NCI-H1105 treated with DMSO at 0.1 percent for 48 hours (cell line): ENCODE measurements around the gene SLC16A14.
"Not testable (repeated sequence)": the region's sequence is repeated elsewhere in the genome, so short reads cannot be mapped to it uniquely, and the experiment has no call there.

Experiments used
- DNase-seq: peaks from one replicate; lab custom pipeline; 2025; lab: John Stamatoyannopoulos, UW

Gene SLC16A14

GRCh38 chr2:230068651-230069055 is at the start of gene SLC16A14:
TSS of gene SLC16A14 (minus strand) at chr2:230068924. CDS start at chr2:230059352, 9,572 bp downstream.
- peak; percentile 69 for DNase-seq

- DNase-seq = no peak
These were observed 38.0 kb upstream of the SLC16A14 start for GRCh38 chr2:230106771-230107170.

- not testable (repeated sequence) for DNase-seq
These were observed 33.2 kb upstream of the SLC16A14 start for GRCh38 chr2:230101967-230102366.

- DNase-seq = no peak
These were observed 29.1 kb upstream of the SLC16A14 start for GRCh38 chr2:230097841-230098240.

- no peak for DNase-seq
These were observed 28.7 kb upstream of the SLC16A14 start for GRCh38 chr2:230097424-230097823.

- no peak for DNase-seq
These were observed 22.2 kb upstream of the SLC16A14 start for GRCh38 chr2:230090967-230091366.

- no peak for DNase-seq
These were observed 16.5 kb upstream of the SLC16A14 start for GRCh38 chr2:230085201-230085600.

- no peak for DNase-seq
These were observed 9.3 kb upstream of the SLC16A14 start for GRCh38 chr2:230077851-230078547.

- DNase-seq = no peak
These were observed 8.1 kb upstream of the SLC16A14 start for GRCh38 chr2:230076819-230077218.

- DNase-seq = no peak
These were observed 7.4 kb upstream of the SLC16A14 start for GRCh38 chr2:230075988-230076631.

GRCh38 chr2:230071421-230071820 is 2.7 kb upstream of the SLC16A14 start:
- DNase-seq = no peak

GRCh38 chr2:230069402-230069801 is 678 bp upstream of the SLC16A14 start:
- DNase-seq = no peak

- peak; percentile 46 for DNase-seq
These were observed 591 bp downstream of the SLC16A14 start for GRCh38 chr2:230068016-230068650.

GRCh38 chr2:230060672-230061293 is 7.9 kb downstream of the SLC16A14 start:
- no peak for DNase-seq

- DNase-seq = no peak
These were observed 14.8 kb downstream of the SLC16A14 start for GRCh38 chr2:230053753-230054478.

- DNase-seq = no peak
These were observed 16.4 kb downstream of the SLC16A14 start for GRCh38 chr2:230052299-230052698.

- DNase-seq = no peak
These were observed 18.6 kb downstream of the SLC16A14 start for GRCh38 chr2:230050136-230050535.

- no peak for DNase-seq
These were observed 20.6 kb downstream of the SLC16A14 start for GRCh38 chr2:230048010-230048671.

- no peak for DNase-seq
These were observed 22.2 kb downstream of the SLC16A14 start for GRCh38 chr2:230046491-230046890.

GRCh38 chr2:230043461-230043860 is 25.3 kb downstream of the SLC16A14 start:
- DNase-seq = no peak

GRCh38 chr2:230043025-230043424 is 25.7 kb downstream of the SLC16A14 start:
- DNase-seq = no peak
